ENCODE measurements around the gene LRIT2.

DNA sequence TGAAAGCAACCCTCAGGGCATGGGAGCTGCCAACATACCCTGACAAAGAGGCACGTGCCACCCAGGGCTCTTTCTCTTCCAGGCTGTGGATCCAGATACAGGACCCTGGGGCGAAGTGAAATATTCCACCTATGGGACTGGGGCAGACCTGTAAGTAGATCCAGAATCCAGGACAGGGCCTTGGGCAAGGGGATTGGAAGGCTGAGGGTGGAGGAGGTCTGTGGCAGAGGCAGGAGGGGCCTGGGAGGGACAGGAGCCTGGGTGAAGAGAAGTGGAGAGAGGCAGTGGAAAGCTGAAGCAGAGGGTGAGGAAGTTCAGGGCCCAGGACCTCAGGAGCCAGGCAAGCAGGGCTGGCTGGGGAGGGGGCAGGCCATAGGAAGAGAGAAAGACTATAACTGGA is 13.8 kb downstream of the LRIT2 start:
- TF ChIP-seq, protein P1, sequence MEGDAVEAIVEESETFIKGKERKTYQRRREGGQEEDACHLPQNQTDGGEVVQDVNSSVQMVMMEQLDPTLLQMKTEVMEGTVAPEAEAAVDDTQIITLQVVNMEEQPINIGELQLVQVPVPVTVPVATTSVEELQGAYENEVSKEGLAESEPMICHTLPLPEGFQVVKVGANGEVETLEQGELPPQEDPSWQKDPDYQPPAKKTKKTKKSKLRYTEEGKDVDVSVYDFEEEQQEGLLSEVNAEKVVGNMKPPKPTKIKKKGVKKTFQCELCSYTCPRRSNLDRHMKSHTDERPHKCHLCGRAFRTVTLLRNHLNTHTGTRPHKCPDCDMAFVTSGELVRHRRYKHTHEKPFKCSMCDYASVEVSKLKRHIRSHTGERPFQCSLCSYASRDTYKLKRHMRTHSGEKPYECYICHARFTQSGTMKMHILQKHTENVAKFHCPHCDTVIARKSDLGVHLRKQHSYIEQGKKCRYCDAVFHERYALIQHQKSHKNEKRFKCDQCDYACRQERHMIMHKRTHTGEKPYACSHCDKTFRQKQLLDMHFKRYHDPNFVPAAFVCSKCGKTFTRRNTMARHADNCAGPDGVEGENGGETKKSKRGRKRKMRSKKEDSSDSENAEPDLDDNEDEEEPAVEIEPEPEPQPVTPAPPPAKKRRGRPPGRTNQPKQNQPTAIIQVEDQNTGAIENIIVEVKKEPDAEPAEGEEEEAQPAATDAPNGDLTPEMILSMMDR (IDR thresholded peaks at IDR 0.05; ENCODE audit: poor library complexity, severe bottlenecking), result no peak
- TF ChIP-seq RAD21 (conservative IDR thresholded peaks at IDR 0.05) (no peak), TAF1 (IDR thresholded peaks at IDR 0.05; ENCODE audit: low read depth) (no peak), EZH2 (IDR thresholded peaks at IDR 0.05; ENCODE audit: borderline replicate concordance, insufficient read depth, low read length, poor library complexity, severe bottlenecking) (no peak), EP300 (conservative IDR thresholded peaks at IDR 0.05; ENCODE audit: poor library complexity, severe bottlenecking) (no peak), MXI1 (conservative IDR thresholded peaks at IDR 0.05; ENCODE audit: poor library complexity, severe bottlenecking) (no peak)

Data from neural cell (in vitro differentiated cells).